ENCODE results near the gene SNX12. TPM values are rescaled to one million over a fixed set of nuclear protein-coding genes. Genes with fewer than 3 reads are reported as not detected.
A peak's percentile ranks its signal among the peaks of the same experiment; 100 is the strongest.

SNX12 gene
- 52.1 and 59.7 TPM in 2 replicates for total RNA-seq (2014; rRNA removed; shearing (Covaris generic))

- peak; percentile 84 for DNase-seq (ENCODE audit: low spot score)
Observed at GRCh38 chrX:71068044-71068918, at the start of gene SNX12. TSS of gene SNX12 (minus strand) at chrX:71068334. CDS start at chrX:71068306, 28 bp downstream.

- DNase-seq (ENCODE audit: low spot score) = no peak
Observed at GRCh38 chrX:71117358-71117757, 49.2 kb upstream of the SNX12 start.

GRCh38 chrX:71111921-71112431 lies 43.8 kb upstream of the SNX12 start:
- DNase-seq (ENCODE audit: low spot score) = no peak

- no peak for DNase-seq (ENCODE audit: low spot score)
Observed at GRCh38 chrX:71111141-71111843, 43.2 kb upstream of the SNX12 start, which contains the start of gene IL2RG. TSS of gene IL2RG (minus strand) at chrX:71111577. CDS start at chrX:71111539, 38 bp downstream.

- no peak for DNase-seq (ENCODE audit: low spot score)
Observed at GRCh38 chrX:71109051-71109450, 40.9 kb upstream of the SNX12 start.

GRCh38 chrX:71107762-71108360 lies 39.7 kb upstream of the SNX12 start:
- DNase-seq (ENCODE audit: low spot score) = no peak

- DNase-seq (ENCODE audit: low spot score) = no peak
Observed at GRCh38 chrX:71107245-71107644, 39.1 kb upstream of the SNX12 start.

- no peak for DNase-seq (ENCODE audit: low spot score)
Observed at GRCh38 chrX:71106427-71106826, 38.3 kb upstream of the SNX12 start, which contains the start of gene CXorf65. TSS of gene CXorf65 (minus strand) at chrX:71106740. CDS start at chrX:71106556, 184 bp downstream.

- DNase-seq (ENCODE audit: low spot score) = no peak
Observed at GRCh38 chrX:71105628-71106027, 37.5 kb upstream of the SNX12 start.

GRCh38 chrX:71103110-71103983 lies 35.2 kb upstream of the SNX12 start:
- DNase-seq (ENCODE audit: low spot score) = no peak

GRCh38 chrX:71102292-71102691 lies 34.2 kb upstream of the SNX12 start:
- DNase-seq (ENCODE audit: low spot score) = no peak

GRCh38 chrX:71100581-71101505 lies 32.7 kb upstream of the SNX12 start:
- no peak for DNase-seq (ENCODE audit: low spot score)

- no peak for DNase-seq (ENCODE audit: low spot score)
Observed at GRCh38 chrX:71099736-71100135, 31.6 kb upstream of the SNX12 start.

GRCh38 chrX:71098951-71099506 lies 30.9 kb upstream of the SNX12 start:
- no peak for DNase-seq (ENCODE audit: low spot score)

- peak; percentile 48 for DNase-seq (ENCODE audit: low spot score)
Observed at GRCh38 chrX:71098302-71098701, 30.2 kb upstream of the SNX12 start.

GRCh38 chrX:71096760-71097032 lies 28.6 kb upstream of the SNX12 start:
- DNase-seq (ENCODE audit: low spot score) = no peak

GRCh38 chrX:71095981-71096759 lies 28.0 kb upstream of the SNX12 start:
- peak; percentile 16 for DNase-seq (ENCODE audit: low spot score)

- peak; percentile 83 for DNase-seq (ENCODE audit: low spot score)
Observed at GRCh38 chrX:71095555-71095980, 27.4 kb upstream of the SNX12 start, which contains the start of gene FOXO4. TSS of gene FOXO4 (plus strand) at chrX:71095851. CDS start at chrX:71096529, 678 bp downstream.

- no peak for DNase-seq (ENCODE audit: low spot score)
Observed at GRCh38 chrX:71095033-71095432, 26.9 kb upstream of the SNX12 start.

All from HT-29 (cell line).